ENCODE results near the gene KIAA1549. TPM values are rescaled to one million over a fixed set of nuclear protein-coding genes. Genes with fewer than 3 reads are reported as not detected.

The KIAA1549 gene
- total and polyA plus RNA-seq, 10 of the 15 experiments (the other 5 are each of a cell fraction or from before 2014, with no cell fraction given): 0.02 to 0.82 (median 0.22) TPM

DNA sequence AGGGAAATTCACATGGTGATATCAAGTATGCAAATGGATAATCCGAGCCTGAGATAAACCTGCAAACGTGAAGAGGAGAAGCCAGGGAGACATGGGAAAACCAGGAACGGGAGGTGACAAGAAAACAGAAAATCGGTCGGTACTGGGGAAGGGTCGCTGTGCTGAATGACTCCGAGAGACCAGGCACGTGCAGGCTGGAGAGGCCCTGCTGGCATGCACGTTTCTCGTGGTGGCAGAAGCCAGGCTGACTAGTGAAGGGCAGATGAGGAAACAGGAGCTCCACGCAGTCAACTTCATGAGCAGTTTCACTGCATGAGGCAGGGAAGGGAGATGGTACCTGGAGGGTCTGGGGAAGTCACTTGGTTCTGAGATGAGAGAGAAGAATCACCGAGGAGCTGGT lies 48.3 kb downstream of the KIAA1549 start:
- 51% methylated on average over 12 of the region's 12 CpGs for WGBS (ENCODE audit: insufficient coverage, insufficient replicate concordance, low lambda C conversion rate, missing lambda C conversion rate)
- in situ Hi-C loops (cut with MboI): no loop called here
- no peaks in the 10 kb centered on the region for H4K20me1 ChIP-seq (ENCODE audit: control insufficient read depth, insufficient read depth)

More for the DNA sequence above, 48.3 kb downstream of the KIAA1549 start:
- intact Hi-C loops (cut with micrococcal nuclease; ENCODE audit: unreplicated experiment): no loop called here
- RAD21 ChIA-PET (ENCODE audit: unreplicated experiment): no interaction called here
- H3K4me3 ChIP-seq: no peak overlapping the region
- no peaks in the 10 kb centered on the region for H3K27me3 ChIP-seq (replicated peaks in 1 of 2; ENCODE audit: control insufficient read depth in 2 of 2, insufficient read depth in 2 of 2, low read length in 1 of 2)
- no TSS peak for BruUV-seq (replicated peaks)
- H2AFZ ChIP-seq (ENCODE audit: control insufficient read depth, low read depth, low read length): no peak overlapping the region
- no peak overlapping the region for H3K9ac ChIP-seq (ENCODE audit: control insufficient read depth, insufficient read depth, low read length)
- H3K4me2 ChIP-seq (ENCODE audit: control insufficient read depth, insufficient read depth): no peak overlapping the region
- H3K36me3 ChIP-seq (ENCODE audit: control insufficient read depth in 2 of 2, insufficient read depth in 2 of 2, low read length in 1 of 2): no peaks in the 10 kb centered on the region
- DNase-seq (ENCODE audit: low read depth, low spot score) (no peak), ATAC-seq (no peak), FAIRE-seq (no peak)
- POLR2A ChIA-PET: no interaction called here
- no peak for TF ChIP-seq MYB (IDR thresholded peaks at IDR 0.05; ENCODE audit: borderline replicate concordance, low read depth, low read length)
- no peak for TF ChIP-seq CHD2 (IDR thresholded peaks at IDR 0.05; ENCODE audit: borderline replicate concordance, low read depth, low read length)
- no peak for TF ChIP-seq ZNF217 (IDR thresholded peaks at IDR 0.05)
- TF ChIP-seq POLR2AphosphoS5 (IDR thresholded peaks at IDR 0.05; ENCODE audit: low read length): no peak
- TF ChIP-seq STAT1 (conservative IDR thresholded peaks at IDR 0.05): no peak
- TF ChIP-seq KLF5 (IDR thresholded peaks at IDR 0.05; ENCODE audit: partially characterized antibody): no peak
- TF ChIP-seq RBBP5 (conservative IDR thresholded peaks at IDR 0.05): no peak
- TF ChIP-seq NR2F1 (conservative IDR thresholded peaks at IDR 0.05): no peak
- no peak for TF ChIP-seq IRF3 (IDR thresholded peaks at IDR 0.05)
- TF ChIP-seq, protein P1, sequence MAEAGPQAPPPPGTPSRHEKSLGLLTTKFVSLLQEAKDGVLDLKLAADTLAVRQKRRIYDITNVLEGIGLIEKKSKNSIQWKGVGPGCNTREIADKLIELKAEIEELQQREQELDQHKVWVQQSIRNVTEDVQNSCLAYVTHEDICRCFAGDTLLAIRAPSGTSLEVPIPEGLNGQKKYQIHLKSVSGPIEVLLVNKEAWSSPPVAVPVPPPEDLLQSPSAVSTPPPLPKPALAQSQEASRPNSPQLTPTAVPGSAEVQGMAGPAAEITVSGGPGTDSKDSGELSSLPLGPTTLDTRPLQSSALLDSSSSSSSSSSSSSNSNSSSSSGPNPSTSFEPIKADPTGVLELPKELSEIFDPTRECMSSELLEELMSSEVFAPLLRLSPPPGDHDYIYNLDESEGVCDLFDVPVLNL (IDR thresholded peaks at IDR 0.05; ENCODE audit: low read depth, low read length): no peak
- H3K27ac ChIP-seq (ENCODE audit: control insufficient read depth, insufficient read depth): no peak overlapping the region
- SMC1A ChIA-PET (ENCODE audit: uncharacterized antibody, unreplicated experiment): no interaction called here
- no peaks in the 10 kb centered on the region for H3K79me2 ChIP-seq (ENCODE audit: control insufficient read depth, insufficient read depth, low read length)
- H3K9me3 ChIP-seq (replicated peaks; ENCODE audit: control insufficient read depth, insufficient read depth, low read length): no peaks in the 10 kb centered on the region
- no peaks in the 10 kb centered on the region for H3K4me1 ChIP-seq (ENCODE audit: control insufficient read depth, insufficient read depth, low read length)
- CTCF ChIA-PET: interaction anchor here (0.6 kb wide), 2 partner anchors 109 to 300 kb away, joined by 3 read pairs; no protein-coding TSS in a partner anchor
